Left renal pelvis (tissue), 4 donors: ENCODE measurements around the gene FAM171A1. TPM values are rescaled to one million over a fixed set of nuclear protein-coding genes. Genes with fewer than 3 reads are reported as not detected.
"Not testable (repeated sequence)": the region's sequence is repeated elsewhere in the genome, so short reads cannot be mapped to it uniquely, and the experiment has no call there.

ENCODE experiments used
- DNase-seq, 4 donors: peaks; one replicate each; pipeline ENCODE4 v3.0.0-alpha.2; 2013; ENCODE audit warnings: low read depth in 4 of 4, low spot score in 3 of 4
- polyA plus RNA-seq, 4 donors: library from polyadenylated mRNA; unstranded; fragments of 120-200 nt; gene quantifications; one replicate each; pipeline ENCODE4 v1.2.1, GENCODE V29; 2013; ENCODE audit not compliant: insufficient read length in 4 of 4

Gene FAM171A1
- polyA plus RNA-seq, 4 donors: 55.5 to 93.7 (median 87.1) TPM

- DNase-seq: no peak
These were observed 75.4 kb downstream of the FAM171A1 start for GRCh38 chr10:15295537-15296325.

DNA sequence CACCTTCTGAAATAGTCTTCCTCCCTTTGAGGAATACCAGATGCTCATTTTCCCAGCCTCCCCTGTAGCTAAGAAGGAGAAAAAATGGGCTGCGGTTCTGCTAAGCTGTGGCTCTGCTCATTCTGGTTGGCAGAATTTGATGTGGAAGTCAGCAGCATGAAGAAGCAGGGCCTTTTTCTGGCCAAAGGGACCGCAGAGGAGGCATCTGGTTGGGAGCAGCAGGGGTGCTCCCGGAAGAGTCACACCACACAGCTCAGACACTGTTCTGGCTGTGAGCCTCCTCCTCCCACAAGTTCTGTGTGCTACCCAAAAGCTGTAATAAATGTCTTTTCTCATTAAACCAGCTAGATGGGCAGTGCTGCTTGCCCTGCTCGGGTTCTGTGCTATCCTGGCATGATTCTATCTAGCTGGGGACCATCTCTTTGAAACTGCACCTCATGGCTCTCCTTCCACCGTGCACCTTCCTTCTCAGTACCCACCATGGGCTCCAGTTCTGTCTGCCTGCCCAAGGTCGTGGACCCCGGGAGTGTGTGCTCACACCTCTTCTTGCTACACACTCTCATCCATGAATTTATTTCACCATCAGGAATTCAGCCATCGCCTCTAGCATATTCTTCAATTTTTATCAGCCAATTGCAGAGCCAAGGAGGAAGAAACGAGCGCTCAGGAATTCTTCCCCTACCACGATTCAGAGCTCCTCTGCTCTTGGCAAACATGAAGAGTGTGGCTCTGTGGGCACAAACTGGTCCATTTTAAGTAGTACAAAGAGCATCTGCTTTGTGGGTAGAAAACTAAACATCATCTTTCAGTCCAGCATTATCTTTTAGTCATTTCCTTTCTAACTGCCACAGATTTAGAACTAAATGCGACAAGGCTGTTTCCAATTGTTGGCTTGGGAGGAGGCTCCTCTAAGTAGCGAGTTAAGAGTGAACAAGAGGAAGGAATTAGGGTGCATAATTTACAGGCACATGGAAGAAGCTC is 76.9 kb downstream of the FAM171A1 start:
- no peak for DNase-seq

- DNase-seq: no peak
These were observed 80.4 kb downstream of the FAM171A1 start for GRCh38 chr10:15290671-15291070.

GRCh38 chr10:15290150-15290549 is 80.9 kb downstream of the FAM171A1 start:
- no peak for DNase-seq

DNA sequence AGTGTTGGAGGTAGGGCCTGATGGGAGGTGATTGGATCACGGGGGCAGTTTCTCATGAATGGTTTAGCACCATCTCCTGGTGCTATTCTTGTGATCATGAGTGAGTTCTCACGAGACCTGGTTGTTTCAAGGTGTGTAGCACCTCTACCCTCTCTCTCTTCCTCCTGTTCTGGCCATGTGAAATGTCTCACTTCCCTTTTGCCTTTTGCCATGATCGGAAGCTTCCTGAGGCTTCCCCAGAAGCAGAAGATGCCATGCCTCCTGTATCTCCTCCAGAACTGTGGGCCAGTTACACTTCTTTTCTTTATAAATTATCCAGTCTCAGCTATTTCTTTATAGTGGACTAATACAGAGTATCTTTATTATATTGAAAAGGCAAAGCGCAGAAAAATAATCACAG is 90.1 kb downstream of the FAM171A1 start:
- DNase-seq: no peak

DNA sequence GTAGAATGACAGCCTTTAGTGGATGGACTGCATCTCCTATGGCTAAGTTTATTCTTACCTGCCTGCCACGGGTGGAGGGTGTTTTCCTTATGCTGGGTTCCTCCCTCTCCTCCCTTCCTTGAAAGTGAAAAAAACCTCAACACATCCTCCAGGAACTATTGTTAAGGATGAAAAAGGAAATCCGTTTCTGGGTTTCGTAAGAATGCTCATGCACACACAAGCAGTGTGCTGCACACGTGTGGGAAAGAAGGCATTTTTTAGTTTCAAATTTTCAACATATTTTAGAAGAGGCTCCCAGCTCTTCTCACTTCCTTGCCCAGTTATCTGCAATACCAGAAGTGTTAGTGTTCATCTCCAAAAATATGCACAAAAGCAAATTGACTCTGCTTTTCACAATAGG is 90.6 kb downstream of the FAM171A1 start:
- DNase-seq: no peak

- no peak for DNase-seq
These were observed 91.9 kb downstream of the FAM171A1 start for GRCh38 chr10:15279236-15279635.

DNA sequence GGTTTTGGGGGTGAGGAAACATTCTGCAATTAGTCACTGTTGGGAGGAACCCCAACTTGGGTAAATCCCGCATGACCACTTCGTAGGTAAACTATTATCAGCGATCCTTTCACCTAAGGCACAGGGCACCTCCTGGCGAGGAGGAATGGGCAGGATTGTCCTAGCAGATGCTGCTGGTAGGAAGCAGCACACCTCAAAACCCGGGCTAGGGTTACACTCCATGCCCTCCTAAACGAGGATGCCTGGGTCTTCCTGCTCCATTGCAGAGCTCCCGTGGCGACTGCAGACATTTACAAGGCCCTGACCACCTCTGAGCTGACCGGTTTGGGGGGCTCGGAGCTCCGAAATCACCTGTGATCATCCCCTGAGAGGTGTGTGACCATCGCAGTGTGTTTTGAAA is 92.3 kb downstream of the FAM171A1 start:
- no peak for DNase-seq

- not testable (repeated sequence) for DNase-seq
These were observed 95.0 kb downstream of the FAM171A1 start for GRCh38 chr10:15276039-15276438.

DNA sequence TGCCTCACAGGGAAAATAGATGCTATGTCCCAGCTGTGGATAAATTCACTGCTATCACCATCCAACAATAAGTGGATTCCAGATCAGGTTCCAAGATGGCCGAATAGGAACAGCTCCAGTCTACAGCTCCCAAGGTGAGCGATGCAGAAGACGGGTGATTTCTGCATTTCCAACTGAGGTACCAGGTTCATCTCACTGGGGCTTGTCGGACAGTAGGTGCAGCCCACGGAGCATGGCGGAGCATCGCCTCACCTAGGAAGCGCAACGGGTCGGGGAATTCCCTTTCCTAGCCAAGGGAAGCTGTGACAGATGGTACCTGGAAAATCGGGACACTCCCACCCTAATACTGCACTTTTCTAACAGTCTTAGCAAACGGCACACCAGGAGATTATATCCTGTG is 101.3 kb downstream of the FAM171A1 start:
- not testable (repeated sequence) for DNase-seq

DNA sequence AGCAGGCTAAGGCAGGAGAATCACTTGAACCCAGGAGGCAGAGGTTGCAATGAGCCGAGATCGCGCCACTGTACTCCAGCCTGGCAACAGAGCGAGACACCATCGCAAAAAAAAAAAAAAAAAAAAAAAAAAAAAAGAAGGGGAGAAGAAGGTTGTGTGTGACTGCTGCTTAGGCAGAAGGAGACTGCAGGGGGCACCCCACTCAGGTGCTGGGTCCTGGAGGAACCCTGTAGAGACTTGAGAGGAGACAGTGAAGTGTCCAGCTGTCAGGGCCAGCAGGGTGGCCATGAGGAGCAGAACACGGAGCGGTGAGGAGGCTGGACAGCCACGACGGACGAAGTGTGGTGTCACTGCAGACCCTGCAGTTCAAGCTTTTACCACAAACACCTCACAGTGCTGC is 103.6 kb downstream of the FAM171A1 start:
- DNase-seq: no peak

DNA sequence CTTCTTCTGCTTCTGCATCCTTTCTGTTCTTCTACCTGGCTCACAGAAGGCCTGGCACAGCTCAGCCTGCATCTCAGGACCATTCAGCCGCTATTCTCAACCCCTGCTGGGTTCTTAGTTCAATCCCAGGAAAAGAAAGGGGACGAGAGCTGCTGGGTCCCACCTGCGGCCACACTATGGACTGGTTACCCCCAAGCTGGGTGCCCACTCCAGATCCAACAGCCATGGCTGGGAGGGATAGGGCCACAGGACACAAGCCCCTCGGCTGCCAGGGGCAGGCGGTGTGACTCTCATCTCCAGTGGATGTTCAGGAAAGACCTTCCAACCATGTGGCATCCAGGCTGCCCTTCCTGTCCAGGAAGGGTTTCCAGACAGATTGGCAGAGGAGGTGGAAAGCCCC is 105.0 kb downstream of the FAM171A1 start:
- no peak for DNase-seq

DNA sequence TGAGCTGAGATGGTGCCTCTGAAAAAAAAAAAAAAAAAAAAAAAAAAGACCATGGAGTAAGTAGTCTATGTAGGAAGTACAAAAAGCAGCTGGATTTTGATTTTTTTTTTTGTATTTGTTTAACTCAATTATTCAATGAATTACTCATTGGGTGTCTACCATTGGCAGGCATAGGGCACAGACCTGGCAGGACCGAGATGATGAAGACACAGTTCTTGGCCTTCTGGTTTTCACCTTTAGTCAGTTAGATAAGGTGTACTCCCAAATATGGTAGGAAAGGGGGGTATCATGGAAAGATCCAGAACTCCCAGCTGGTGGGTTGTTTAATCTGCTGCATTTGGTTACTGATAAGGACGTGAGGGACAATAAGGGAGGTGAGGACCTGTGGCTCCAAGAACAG is 105.5 kb downstream of the FAM171A1 start:
- DNase-seq: no peak

- DNase-seq: no peak
These were observed 106.0 kb downstream of the FAM171A1 start for GRCh38 chr10:15265056-15265455.

- no peak for DNase-seq
These were observed 107.3 kb downstream of the FAM171A1 start for GRCh38 chr10:15263657-15264323.

DNA sequence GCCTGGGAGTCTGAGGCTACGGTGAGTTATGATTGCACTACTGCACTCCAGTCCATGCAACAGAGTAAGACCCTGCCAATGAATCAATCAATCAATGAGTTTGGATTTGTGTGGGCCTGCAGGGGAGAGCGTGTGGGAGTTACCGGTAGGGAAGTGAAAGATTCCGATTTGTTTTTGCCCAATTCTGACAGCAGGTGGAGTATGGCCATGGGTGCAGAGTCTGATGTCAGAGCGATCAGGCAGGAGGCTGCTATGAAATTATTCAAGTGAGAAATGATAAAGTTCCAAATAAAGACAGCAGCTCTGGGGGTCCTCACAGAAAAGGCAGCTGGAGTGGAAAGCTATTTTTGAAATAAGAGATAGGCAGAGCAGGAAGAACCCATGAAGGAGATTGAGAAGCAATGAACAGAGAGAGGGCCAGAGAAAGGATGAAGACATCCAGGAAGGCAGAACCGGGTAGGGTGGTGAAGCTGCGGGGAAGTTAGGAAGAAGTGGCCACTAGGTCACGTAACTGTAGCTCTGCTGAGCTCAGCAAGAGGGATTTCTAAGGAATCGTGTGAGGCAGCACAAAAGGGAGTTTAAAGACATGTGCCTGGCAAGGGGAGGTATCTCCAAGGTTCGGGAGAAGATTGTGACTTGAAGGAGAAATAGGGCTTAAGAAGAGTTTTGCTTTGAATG is 108.9 kb downstream of the FAM171A1 start:
- no peak for DNase-seq

GRCh38 chr10:15259136-15259535 is 112.0 kb downstream of the FAM171A1 start:
- no peak for DNase-seq

GRCh38 chr10:15258255-15258654 is 112.8 kb downstream of the FAM171A1 start:
- DNase-seq: no peak

GRCh38 chr10:15255961-15256360 is 115.1 kb downstream of the FAM171A1 start:
- DNase-seq: no peak

GRCh38 chr10:15254808-15255648 is 116.1 kb downstream of the FAM171A1 start:
- no peak for DNase-seq
